ENCODE measurements around the gene NIN.
A peak's percentile ranks its signal among the peaks of the same experiment; 100 is the strongest.
"Not testable (repeated sequence)": the region's sequence is repeated elsewhere in the genome, so short reads cannot be mapped to it uniquely, and the experiment has no call there.

NIN gene

GRCh38 chr14:50837271-50837670 lies 6.3 kb upstream of the NIN start:
- no peak for DNase-seq

- no peak for DNase-seq
These were observed 5.6 kb upstream of the NIN start for GRCh38 chr14:50836515-50836914.

GRCh38 chr14:50835280-50835679 lies 4.3 kb upstream of the NIN start:
- DNase-seq: no peak

GRCh38 chr14:50834802-50835276 lies 3.9 kb upstream of the NIN start:
- DNase-seq: no peak

- DNase-seq: no peak
These were observed 2.1 kb upstream of the NIN start for GRCh38 chr14:50832935-50833630.

GRCh38 chr14:50831726-50832168 lies 785 bp upstream of the NIN start:
- no peak for DNase-seq

- peak; percentile 71 for DNase-seq
These were observed 674 bp downstream of the NIN start for GRCh38 chr14:50830044-50830931.

GRCh38 chr14:50829489-50830043 lies 1.4 kb downstream of the NIN start:
- peak; percentile 35 for DNase-seq

GRCh38 chr14:50828721-50829488 lies 2.1 kb downstream of the NIN start:
- DNase-seq: no peak

- DNase-seq: no peak
These were observed 4.3 kb downstream of the NIN start for GRCh38 chr14:50826681-50827080.

GRCh38 chr14:50825307-50825706 lies 5.7 kb downstream of the NIN start:
- no peak for DNase-seq

GRCh38 chr14:50823762-50824636 lies 7.0 kb downstream of the NIN start:
- DNase-seq: no peak

- no peak for DNase-seq
These were observed 7.8 kb downstream of the NIN start for GRCh38 chr14:50823051-50823761.

GRCh38 chr14:50822501-50823042 lies 8.4 kb downstream of the NIN start:
- no peak for DNase-seq

- DNase-seq: peak; percentile 55
These were observed 9.2 kb downstream of the NIN start for GRCh38 chr14:50821510-50822464.

- no peak for DNase-seq
These were observed 10.0 kb downstream of the NIN start for GRCh38 chr14:50820786-50821509.

- DNase-seq: not testable (repeated sequence)
These were observed 11.7 kb downstream of the NIN start for GRCh38 chr14:50819303-50819702.

GRCh38 chr14:50816395-50817047 lies 14.4 kb downstream of the NIN start:
- DNase-seq: no peak

All from stimulated activated CD8-positive, alpha-beta memory T cell treated with anti-CD3 and anti-CD28 coated beads, Interleukin-4, amount 100 ng/mL, for 48 hours (primary cell).